Measurements from ENCODE around the gene TBC1D32.

Gene TBC1D32

DNA sequence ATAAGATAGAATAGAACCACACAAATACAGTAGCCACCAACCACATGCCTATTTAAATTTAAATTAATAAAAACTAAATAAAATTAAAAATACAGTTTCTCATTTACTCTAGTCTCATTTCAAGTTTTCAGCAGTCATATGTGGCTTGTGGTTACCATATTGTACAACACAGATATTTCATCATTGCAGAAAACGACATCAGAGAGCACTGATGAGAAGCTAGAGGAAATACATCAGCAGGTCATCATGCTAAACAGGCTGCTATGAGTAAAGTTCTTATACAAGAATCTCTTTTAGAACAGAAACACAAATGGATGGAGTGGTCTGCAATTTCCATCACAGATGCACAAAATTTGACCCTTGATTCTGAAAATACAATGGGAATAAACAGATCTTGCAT is 36.6 kb downstream of the TBC1D32 start:
- H3K27ac ChIP-seq (ENCODE audit: low read depth, low read length, poor library complexity, severe bottlenecking): no peak overlapping the region
- no peak overlapping the region for H3K4me3 ChIP-seq (ENCODE audit: low read depth, low read length, poor library complexity, severe bottlenecking)
- no peaks in the 10 kb centered on the region for H3K9me2 ChIP-seq (ENCODE audit: low read depth, low read length)
- no peaks in the 10 kb centered on the region for H3K9me3 ChIP-seq (ENCODE audit: low read length)
- no peaks in the 10 kb centered on the region for H3K36me3 ChIP-seq (ENCODE audit: insufficient read depth, low read length)
- H2AFZ ChIP-seq (ENCODE audit: low read length): no peak overlapping the region
- no peak for TF ChIP-seq EZH2 (IDR thresholded peaks at IDR 0.05; ENCODE audit: borderline replicate concordance, low read length)
- TF ChIP-seq, protein P1, sequence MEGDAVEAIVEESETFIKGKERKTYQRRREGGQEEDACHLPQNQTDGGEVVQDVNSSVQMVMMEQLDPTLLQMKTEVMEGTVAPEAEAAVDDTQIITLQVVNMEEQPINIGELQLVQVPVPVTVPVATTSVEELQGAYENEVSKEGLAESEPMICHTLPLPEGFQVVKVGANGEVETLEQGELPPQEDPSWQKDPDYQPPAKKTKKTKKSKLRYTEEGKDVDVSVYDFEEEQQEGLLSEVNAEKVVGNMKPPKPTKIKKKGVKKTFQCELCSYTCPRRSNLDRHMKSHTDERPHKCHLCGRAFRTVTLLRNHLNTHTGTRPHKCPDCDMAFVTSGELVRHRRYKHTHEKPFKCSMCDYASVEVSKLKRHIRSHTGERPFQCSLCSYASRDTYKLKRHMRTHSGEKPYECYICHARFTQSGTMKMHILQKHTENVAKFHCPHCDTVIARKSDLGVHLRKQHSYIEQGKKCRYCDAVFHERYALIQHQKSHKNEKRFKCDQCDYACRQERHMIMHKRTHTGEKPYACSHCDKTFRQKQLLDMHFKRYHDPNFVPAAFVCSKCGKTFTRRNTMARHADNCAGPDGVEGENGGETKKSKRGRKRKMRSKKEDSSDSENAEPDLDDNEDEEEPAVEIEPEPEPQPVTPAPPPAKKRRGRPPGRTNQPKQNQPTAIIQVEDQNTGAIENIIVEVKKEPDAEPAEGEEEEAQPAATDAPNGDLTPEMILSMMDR (IDR thresholded peaks at IDR 0.05; ENCODE audit: low read length): no peak
- H3K9ac ChIP-seq (ENCODE audit: low read length): no peak overlapping the region
- H3K79me2 ChIP-seq (ENCODE audit: insufficient read depth, low read length): no peaks in the 10 kb centered on the region
- H4K20me1 ChIP-seq (ENCODE audit: insufficient read depth, low read length): no peaks in the 10 kb centered on the region
- no peaks in the 10 kb centered on the region for H3F3A ChIP-seq (ENCODE audit: insufficient read depth, low read length)
- H3K4me1 ChIP-seq (ENCODE audit: insufficient read depth, low read length, severe bottlenecking): no peaks in the 10 kb centered on the region
- H3K27me3 ChIP-seq (ENCODE audit: insufficient read depth, low read length): no peaks in the 10 kb centered on the region
- no peak overlapping the region for H3K4me2 ChIP-seq (ENCODE audit: low read length)

DNA sequence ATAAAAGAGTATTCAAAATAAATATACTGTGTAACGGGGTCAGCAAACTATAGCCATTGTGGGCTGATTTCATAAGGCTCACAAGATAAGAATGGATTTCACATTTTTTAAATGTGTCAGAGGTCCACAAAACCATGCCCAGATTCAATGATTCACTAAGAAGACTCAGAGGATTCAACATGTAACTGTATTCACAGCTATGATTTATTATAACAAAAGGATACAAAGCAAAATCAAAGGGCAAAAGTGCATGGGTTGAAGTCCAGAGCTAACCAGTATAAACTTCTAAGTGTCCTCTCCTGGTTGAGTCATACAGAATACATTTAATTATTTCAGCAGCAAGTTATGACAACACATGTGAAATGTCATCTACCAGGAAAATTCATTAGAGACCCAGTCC is 49.2 kb downstream of the TBC1D32 start:
- Histone ChIP-seq H3K9me2 (ENCODE audit: low read depth, low read length) (no peaks in the 10 kb centered on the region), H2AFZ (ENCODE audit: low read length) (no peak overlapping the region), H3K27me3 (ENCODE audit: insufficient read depth, low read length) (no peaks in the 10 kb centered on the region), H3F3A (ENCODE audit: insufficient read depth, low read length) (no peaks in the 10 kb centered on the region), H3K27ac (ENCODE audit: low read depth, low read length, poor library complexity, severe bottlenecking) (no peak overlapping the region), H3K4me1 (ENCODE audit: insufficient read depth, low read length, severe bottlenecking) (no peaks in the 10 kb centered on the region), H3K9ac (ENCODE audit: low read length) (no peak overlapping the region), H4K20me1 (ENCODE audit: insufficient read depth, low read length) (no peaks in the 10 kb centered on the region), H3K79me2 (ENCODE audit: insufficient read depth, low read length) (no peaks in the 10 kb centered on the region), H3K4me3 (ENCODE audit: low read depth, low read length, poor library complexity, severe bottlenecking) (no peak overlapping the region), H3K4me2 (ENCODE audit: low read length) (no peak overlapping the region), H3K36me3 (ENCODE audit: insufficient read depth, low read length) (no peaks in the 10 kb centered on the region), H3K9me3 (ENCODE audit: low read length) (no peaks in the 10 kb centered on the region)
- no peak for TF ChIP-seq EZH2 (IDR thresholded peaks at IDR 0.05; ENCODE audit: borderline replicate concordance, low read length)
- TF ChIP-seq, protein P1 (IDR thresholded peaks at IDR 0.05; ENCODE audit: low read length): no peak

DNA sequence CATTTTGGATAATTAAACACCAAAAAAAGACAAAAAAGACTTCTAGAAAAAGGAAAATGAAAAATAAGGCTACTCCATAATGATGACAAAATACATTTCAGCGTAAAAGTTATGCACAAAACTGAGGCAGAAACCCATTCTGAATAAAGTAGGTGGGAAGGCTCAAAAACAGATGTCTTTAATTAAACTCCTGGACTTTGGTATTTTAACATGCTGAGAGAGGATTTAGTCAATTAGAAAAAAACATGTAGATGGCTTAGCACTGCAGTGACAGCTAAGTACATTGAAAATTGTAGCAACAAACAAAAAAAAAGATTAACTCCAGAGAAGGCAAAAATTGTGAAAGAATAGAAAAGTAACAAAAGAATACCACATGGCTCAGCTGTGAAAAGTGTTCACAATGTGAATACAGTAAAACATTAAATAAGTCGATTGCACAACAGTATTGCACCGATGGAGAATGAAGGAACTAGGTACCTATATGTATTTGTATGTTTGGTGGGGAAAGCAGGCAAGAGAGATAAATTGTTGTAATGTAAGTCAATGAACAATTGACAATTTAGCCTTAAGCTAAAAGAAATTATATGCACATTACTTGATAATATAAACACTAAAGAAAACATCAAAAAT is 59.5 kb downstream of the TBC1D32 start:
- Histone ChIP-seq H3K9me2 (ENCODE audit: low read depth, low read length) (no peaks in the 10 kb centered on the region), H3K79me2 (ENCODE audit: insufficient read depth, low read length) (no peaks in the 10 kb centered on the region), H3K9me3 (ENCODE audit: low read length) (no peaks in the 10 kb centered on the region), H3K27ac (ENCODE audit: low read depth, low read length, poor library complexity, severe bottlenecking) (no peak overlapping the region), H2AFZ (ENCODE audit: low read length) (no peak overlapping the region), H4K20me1 (ENCODE audit: insufficient read depth, low read length) (no peaks in the 10 kb centered on the region), H3K36me3 (ENCODE audit: insufficient read depth, low read length) (no peaks in the 10 kb centered on the region), H3K4me2 (ENCODE audit: low read length) (no peak overlapping the region), H3K27me3 (ENCODE audit: insufficient read depth, low read length) (no peaks in the 10 kb centered on the region), H3K4me1 (ENCODE audit: insufficient read depth, low read length, severe bottlenecking) (no peaks in the 10 kb centered on the region), H3F3A (ENCODE audit: insufficient read depth, low read length) (no peaks in the 10 kb centered on the region), H3K4me3 (ENCODE audit: low read depth, low read length, poor library complexity, severe bottlenecking) (no peak overlapping the region), H3K9ac (ENCODE audit: low read length) (no peak overlapping the region)
- TF ChIP-seq, protein P1 (IDR thresholded peaks at IDR 0.05; ENCODE audit: low read length): no peak
- TF ChIP-seq EZH2 (IDR thresholded peaks at IDR 0.05; ENCODE audit: borderline replicate concordance, low read length): no peak

Data from OCI-LY1 (cell line).